Progenitor cell of endocrine pancreas (in vitro differentiated cells): Measurements from ENCODE around the gene FYN. TPM values are rescaled to one million over a fixed set of nuclear protein-coding genes. Genes with fewer than 3 reads are reported as not detected.

Source experiments
- DNase-seq: peaks from one replicate; pipeline ENCODE4 v3.0.0; 2021; ENCODE audit warnings: low spot score; ENCODE audit not compliant: unreplicated experiment
- H3K27ac Mint-ChIP-seq: 2 replicates; pipeline ENCODE4 v1.8.0; 2021; ENCODE audit warnings: mild to moderate bottlenecking, moderate library complexity, mixed read lengths
- H3K27me3 Mint-ChIP-seq: 2 replicates; pipeline ENCODE4 v1.8.0; 2021; ENCODE audit warnings: mixed read lengths
- H3K36me3 Mint-ChIP-seq: 2 replicates; pipeline ENCODE4 v1.8.0; 2022; ENCODE audit warnings: mixed read lengths; ENCODE audit not compliant: insufficient read depth
- H3K4me1 Mint-ChIP-seq: 2 replicates; pipeline ENCODE4 v1.8.0; 2021; ENCODE audit warnings: low read depth, mixed read lengths
- H3K4me3 Mint-ChIP-seq: 2 replicates; pipeline ENCODE4 v1.8.0; 2021; ENCODE audit warnings: low read depth, mild to moderate bottlenecking, moderate library complexity, mixed read lengths
- H3K9me3 Mint-ChIP-seq: 2 replicates; pipeline ENCODE4 v1.8.0; 2021; ENCODE audit warnings: low read depth, mixed read lengths
- CTCF ChIP-seq: fragments of 200-600 bp; sonication (generic); IDR thresholded peaks from one replicate; pipeline ENCODE4 v1.5.0; 2021; ENCODE audit warnings: antibody characterized with exemption, mild to moderate bottlenecking; ENCODE audit not compliant: unreplicated experiment
- long read RNA-seq: library from polyadenylated mRNA; unstranded; transcript quantifications from one replicate; pipeline ENCODE4 v2.0.0, GENCODE V29; 2020
- total RNA-seq: library from RNA; stranded (reverse); gene quantifications from 2 replicates; pipeline ENCODE4 v1.2.1, GENCODE V29; 2021

Gene FYN
- 159 and 169 TPM in 2 replicates for total RNA-seq
- long read RNA-seq, partial matches to known transcripts: 11 of 23 reads
- long read RNA-seq, other reads (novel, unspliced or antisense): 11 of 23 reads

- peaks cover 32% of the 10 kb centered on the region for H3K4me1 Mint-ChIP-seq
- no peaks in the 10 kb centered on the region for H3K36me3 Mint-ChIP-seq
- peak within 1 kb of the TSS; percentile 96 for H3K4me3 Mint-ChIP-seq
- H3K9me3 Mint-ChIP-seq: no peaks in the 10 kb centered on the region
- peak; percentile 99 for DNase-seq
- peak within 1 kb of the TSS; percentile 88 for H3K27ac Mint-ChIP-seq
- peak; percentile 53 for TF ChIP-seq CTCF
- H3K27me3 Mint-ChIP-seq: peaks cover 13% of the 10 kb centered on the region
These were observed at the start of gene FYN for GRCh38 chr6:111873178-111874024. Gene FYN, minus strand, starts transcription at chr6:111873452. Its CDS starts 153,401 bp downstream, at chr6:111720051.

- Mint-ChIP-seq H3K27ac (no peak overlapping the region), H3K27me3 (peaks cover 9% of the 10 kb centered on the region), H3K4me1 (no peaks in the 10 kb centered on the region), H3K4me3 (no peak overlapping the region), H3K9me3 (no peaks in the 10 kb centered on the region), H3K36me3 (no peaks in the 10 kb centered on the region)
- no peak for TF ChIP-seq CTCF
- DNase-seq: no peak
These were observed 49.4 kb upstream of the FYN start for GRCh38 chr6:111922454-111923297.

GRCh38 chr6:111921103-111921502 is 47.9 kb upstream of the FYN start:
- peaks cover 9% of the 10 kb centered on the region for H3K27me3 Mint-ChIP-seq
- H3K4me3 Mint-ChIP-seq: no peak overlapping the region
- no peaks in the 10 kb centered on the region for H3K9me3 Mint-ChIP-seq
- no peaks in the 10 kb centered on the region for H3K4me1 Mint-ChIP-seq
- H3K27ac Mint-ChIP-seq: no peak overlapping the region
- H3K36me3 Mint-ChIP-seq: no peaks in the 10 kb centered on the region
- no peak for TF ChIP-seq CTCF
- DNase-seq: no peak

- TF ChIP-seq CTCF: no peak
- Mint-ChIP-seq H3K4me1 (no peaks in the 10 kb centered on the region), H3K36me3 (no peaks in the 10 kb centered on the region), H3K27ac (no peak overlapping the region), H3K27me3 (peaks cover 9% of the 10 kb centered on the region), H3K4me3 (no peak overlapping the region), H3K9me3 (no peaks in the 10 kb centered on the region)
- no peak for DNase-seq
These were observed 47.3 kb upstream of the FYN start for GRCh38 chr6:111920578-111920977.

GRCh38 chr6:111918825-111919224 is 45.6 kb upstream of the FYN start:
- DNase-seq: no peak
- Mint-ChIP-seq H3K27ac (no peak overlapping the region), H3K4me1 (no peaks in the 10 kb centered on the region), H3K36me3 (no peaks in the 10 kb centered on the region), H3K4me3 (no peak overlapping the region), H3K9me3 (no peaks in the 10 kb centered on the region), H3K27me3 (peaks cover 5% of the 10 kb centered on the region)
- TF ChIP-seq CTCF: no peak
